DND-41 (cell line): ENCODE results near the gene USP5.
A peak's percentile ranks its signal among the peaks of the same experiment; 100 is the strongest.

ENCODE experiments used
- ATAC-seq: fragments of 200-7000 bp; cut with Tn5 transposase; 3 replicates; pipeline ENCODE4 v1.9.1; 2021; ENCODE audit warnings: low read depth; ENCODE audit not compliant: insufficient read depth
- DNase-seq: peaks from one replicate; pipeline ENCODE4 v3.0.0-alpha.2; 2020
- H2AFZ ChIP-seq: 2 replicates; pipeline ENCODE4 v1.6.0; 2012; ENCODE audit warnings: low read depth, low read length
- H3K27ac ChIP-seq: 2 replicates; pipeline ENCODE4 v1.5.1; 2012; ENCODE audit warnings: low read length, inconsistent platforms
- H3K27me3 ChIP-seq: fragments of 200-600 bp; sonication (generic); 2 replicates; pipeline ENCODE4 v1.6.0; 2012; ENCODE audit warnings: low read length, mild to moderate bottlenecking, inconsistent platforms; ENCODE audit not compliant: insufficient read depth, poor library complexity
- H3K36me3 ChIP-seq: 2 replicates; pipeline ENCODE4 v1.5.1; 2012; ENCODE audit warnings: low read length, inconsistent platforms; ENCODE audit not compliant: insufficient read depth
- H3K4me1 ChIP-seq: 2 replicates; pipeline ENCODE4 v1.5.1; 2012; ENCODE audit warnings: mild to moderate bottlenecking, low read length; ENCODE audit not compliant: insufficient read depth
- H3K4me2 ChIP-seq: 2 replicates; pipeline ENCODE4 v1.6.0; 2012; ENCODE audit warnings: mild to moderate bottlenecking, moderate library complexity, low read length, inconsistent platforms; ENCODE audit not compliant: insufficient read depth
- H3K4me3 ChIP-seq, 2 experiments: fragments of 200-600 bp in 1 of 2; shearing (Covaris generic) in 1 of 2; 2 replicates each; pipeline ENCODE4 v1.5.1; 2012 to 2016; ENCODE audit warnings: inconsistent platforms in 2 of 2, low read length in 2 of 2, mild to moderate bottlenecking in 2 of 2, low read depth in 1 of 2, moderate library complexity in 1 of 2
- H3K79me2 ChIP-seq: 2 replicates; pipeline ENCODE4 v1.6.0; 2012; ENCODE audit warnings: low read length, inconsistent platforms; ENCODE audit not compliant: insufficient read depth
- H3K9ac ChIP-seq: 2 replicates; pipeline ENCODE4 v1.6.0; 2012; ENCODE audit warnings: low read depth, mild to moderate bottlenecking, inconsistent platforms, low read length, moderate library complexity
- H3K9me3 ChIP-seq: 2 replicates; pipeline ENCODE4 v1.5.1; 2012; ENCODE audit warnings: low read length, moderate library complexity, mild to moderate bottlenecking, inconsistent platforms; ENCODE audit not compliant: insufficient read depth, severe bottlenecking
- H4K20me1 ChIP-seq: 2 replicates; pipeline ENCODE4 v1.6.0; 2012; ENCODE audit warnings: low read length; ENCODE audit not compliant: insufficient read depth
- CTCF ChIP-seq: IDR thresholded peaks from 2 replicates; pipeline ENCODE4 v1.5.1; 2012; ENCODE audit warnings: borderline replicate concordance, low read length, moderate library complexity, mild to moderate bottlenecking; ENCODE audit not compliant: poor library complexity, severe bottlenecking; ENCODE audit errors: extremely low read depth
- EZH2 ChIP-seq: IDR thresholded peaks from 3 replicates; pipeline ENCODE4 v1.6.1; 2012; ENCODE audit warnings: borderline replicate concordance, low read depth, mild to moderate bottlenecking, moderate library complexity, low read length, inconsistent platforms; ENCODE audit not compliant: severe bottlenecking

Gene USP5

DNA sequence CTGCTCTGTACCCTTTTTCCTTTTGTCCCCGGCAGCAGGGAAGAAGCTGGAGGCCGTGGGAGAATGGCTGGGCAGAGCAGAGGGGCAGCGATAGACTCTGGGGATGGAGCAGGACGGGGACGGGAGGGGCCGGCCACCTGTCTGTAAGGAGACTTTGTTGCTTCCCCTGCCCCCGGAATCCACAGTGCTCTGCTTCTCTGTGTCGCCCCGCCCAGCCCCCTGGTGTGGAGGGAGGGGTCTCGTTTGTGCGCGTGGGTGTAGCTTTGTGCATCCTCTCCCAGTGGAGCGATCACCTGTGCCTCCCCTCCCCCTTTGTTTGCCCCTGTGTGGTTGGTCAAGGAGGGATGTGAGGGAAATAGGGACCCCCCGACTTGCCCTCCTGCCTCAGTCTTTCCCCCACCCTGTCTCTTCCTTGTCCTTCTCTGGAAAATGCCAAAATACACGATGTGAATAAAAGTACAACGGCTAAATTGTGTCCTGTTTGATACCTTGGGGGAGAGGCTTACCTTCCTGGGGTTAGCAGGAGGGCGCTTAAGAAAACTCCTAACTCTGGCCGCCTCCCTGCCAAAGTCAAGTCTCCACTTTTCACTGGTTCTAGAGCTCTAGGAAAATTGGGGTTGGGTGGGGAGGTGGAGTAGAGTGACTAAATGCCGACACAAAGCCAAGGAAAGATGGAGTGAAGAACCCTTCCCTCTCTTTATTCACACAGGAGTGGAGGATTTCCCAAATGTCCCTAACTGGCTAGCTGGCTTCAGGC is 14.4 kb downstream of the USP5 start:
- peaks cover 36% of the 10 kb centered on the region for H4K20me1 ChIP-seq
- H3K27me3 ChIP-seq: no peaks in the 10 kb centered on the region
- H3K9me3 ChIP-seq: no peaks in the 10 kb centered on the region
- peaks cover 34% of the 10 kb centered on the region for H3K79me2 ChIP-seq
- H3K36me3 ChIP-seq: peaks cover 84% of the 10 kb centered on the region
- H3K9ac ChIP-seq: peak overlapping the region; percentile 80
- peak overlapping the region; percentile 75 for H2AFZ ChIP-seq
- peaks cover 43% of the 10 kb centered on the region for H3K4me1 ChIP-seq
- TF ChIP-seq EZH2 (no peak), CTCF (no peak)
- H3K27ac ChIP-seq: peak overlapping the region; percentile 67; the same call in 1 of the 2 replicates
- DNase-seq: no peak
- no peak for ATAC-seq
- H3K4me2 ChIP-seq: peak overlapping the region; percentile 99
- peak overlapping the region in 1 of 2 experiments; percentile 80; a peak in 2 of 4 replicates for H3K4me3 ChIP-seq

DNA sequence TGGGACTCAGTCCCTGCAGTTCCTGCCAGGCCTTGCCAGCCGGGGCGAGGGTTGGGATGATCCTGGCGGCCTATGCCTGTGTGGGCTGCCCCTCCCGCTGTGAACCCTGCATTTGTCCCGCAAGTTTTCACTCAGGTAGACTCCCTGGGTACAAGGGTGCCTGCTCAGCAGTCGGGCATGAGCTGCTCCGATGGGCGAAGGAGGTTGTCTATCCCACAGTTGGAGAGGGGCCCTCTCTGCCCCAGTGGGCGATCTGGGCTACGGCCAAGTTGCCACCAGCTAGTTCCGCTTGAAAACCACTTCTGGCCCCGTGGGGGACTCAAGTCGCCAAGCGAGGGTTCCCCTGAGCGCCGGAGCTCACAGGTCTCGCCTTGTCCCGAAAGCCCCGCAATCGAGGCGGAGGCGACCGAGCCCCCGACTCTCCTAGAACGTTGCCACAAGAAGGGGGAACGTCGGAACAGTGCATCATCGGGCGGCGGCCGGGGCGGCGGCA is 15.0 kb downstream of the USP5 start:
- DNase-seq: no peak
- H3K9ac ChIP-seq: peak overlapping the region; percentile 80
- H3K36me3 ChIP-seq: peaks cover 84% of the 10 kb centered on the region
- peak overlapping the region; percentile 75 for H2AFZ ChIP-seq
- peak; percentile 4; the same call in 2 of the 3 replicates for ATAC-seq
- peak overlapping the region; percentile 67 for H3K27ac ChIP-seq
- no peaks in the 10 kb centered on the region for H3K9me3 ChIP-seq
- H4K20me1 ChIP-seq: peaks cover 42% of the 10 kb centered on the region
- H3K4me3 ChIP-seq: peak overlapping the region; percentile 24 to 80; a peak in 3 of 4 replicates
- TF ChIP-seq EZH2 (no peak), CTCF (no peak)
- H3K4me1 ChIP-seq: peaks cover 49% of the 10 kb centered on the region
- peak overlapping the region; percentile 99 for H3K4me2 ChIP-seq
- peaks cover 39% of the 10 kb centered on the region for H3K79me2 ChIP-seq
- no peaks in the 10 kb centered on the region for H3K27me3 ChIP-seq

DNA sequence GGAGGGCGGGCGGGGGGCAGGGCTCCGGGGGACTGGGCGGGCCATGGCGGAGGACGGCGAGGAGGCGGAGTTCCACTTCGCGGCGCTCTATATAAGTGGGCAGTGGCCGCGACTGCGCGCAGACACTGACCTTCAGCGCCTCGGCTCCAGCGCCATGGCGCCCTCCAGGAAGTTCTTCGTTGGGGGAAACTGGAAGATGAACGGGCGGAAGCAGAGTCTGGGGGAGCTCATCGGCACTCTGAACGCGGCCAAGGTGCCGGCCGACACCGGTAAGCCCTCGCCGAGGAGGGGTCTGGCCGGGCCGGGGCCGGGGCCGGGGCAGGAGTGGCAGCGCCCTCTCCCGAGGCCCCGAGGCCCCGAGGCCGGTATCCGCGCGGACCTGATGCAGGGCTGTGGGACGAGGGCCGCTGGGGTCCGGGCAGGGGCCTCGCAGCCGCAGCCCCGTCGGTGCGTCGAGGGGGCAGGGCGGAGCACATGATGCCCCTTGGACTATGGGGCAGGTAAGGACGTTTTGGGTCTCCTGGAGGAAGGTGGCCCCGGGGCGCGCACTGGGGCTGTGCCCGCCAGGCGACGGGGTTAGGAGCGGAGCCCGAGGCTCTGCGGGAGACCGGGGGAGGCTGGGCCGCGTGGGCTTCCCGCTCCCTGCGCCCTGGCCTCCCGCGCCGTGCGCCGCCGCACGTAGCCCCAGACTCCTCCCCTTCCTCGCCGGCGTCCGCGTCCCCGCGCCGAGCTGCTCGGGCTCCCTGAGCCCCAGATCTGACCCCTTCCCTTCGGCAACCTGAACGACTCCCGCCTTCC is 15.7 kb downstream of the USP5 start, which contains the start of gene TPI1:
Gene TPI1 (plus strand): TSS at position 119 of the 798 bp plus-strand sequence. CDS start 36 bp downstream, at position 155.
- DNase-seq (peak; percentile 80), ATAC-seq (peak; percentile 71)
- H4K20me1 ChIP-seq: peaks cover 48% of the 10 kb centered on the region
- no peaks in the 10 kb centered on the region for H3K9me3 ChIP-seq
- peak within 1 kb of the TSS; percentile 75 for H2AFZ ChIP-seq
- H3K4me1 ChIP-seq: peaks cover 55% of the 10 kb centered on the region
- H3K4me2 ChIP-seq: peak within 1 kb of the TSS; percentile 99
- H3K27ac ChIP-seq: peak within 1 kb of the TSS; percentile 77
- H3K79me2 ChIP-seq: peaks cover 45% of the 10 kb centered on the region
- H3K27me3 ChIP-seq: no peaks in the 10 kb centered on the region
- no peak for TF ChIP-seq CTCF
- no peak for TF ChIP-seq EZH2
- peak within 1 kb of the TSS; percentile 80 for H3K9ac ChIP-seq
- H3K36me3 ChIP-seq: peaks cover 84% of the 10 kb centered on the region
- peak within 1 kb of the TSS; percentile 43 to 80 for H3K4me3 ChIP-seq
